WI38 (cell line): ENCODE results near the gene WDR19.
"Not testable (repeated sequence)": the region's sequence is repeated elsewhere in the genome, so short reads cannot be mapped to it uniquely, and the experiment has no call there.

ENCODE experiments used
- H3K4me3 ChIP-seq: 2 replicates; pipeline ENCODE4 v1.5.1; 2011; ENCODE audit warnings: low read depth, mild to moderate bottlenecking, control low read depth, low read length
- CTCF ChIP-seq: IDR thresholded peaks from 2 replicates; pipeline ENCODE4 v1.5.1; 2012; ENCODE audit warnings: low read depth, mild to moderate bottlenecking, control low read depth, low read length

WDR19 gene

GRCh38 chr4:39181905-39182638, at the start of gene WDR19:
Gene WDR19, plus strand, starts transcription at chr4:39182529. Its CDS starts 29 bp downstream, at chr4:39182558.
- TF ChIP-seq CTCF = peak; percentile 31; the same call in 1 of the 2 replicates
- H3K4me3 ChIP-seq = peak within 1 kb of the TSS; percentile 78

DNA sequence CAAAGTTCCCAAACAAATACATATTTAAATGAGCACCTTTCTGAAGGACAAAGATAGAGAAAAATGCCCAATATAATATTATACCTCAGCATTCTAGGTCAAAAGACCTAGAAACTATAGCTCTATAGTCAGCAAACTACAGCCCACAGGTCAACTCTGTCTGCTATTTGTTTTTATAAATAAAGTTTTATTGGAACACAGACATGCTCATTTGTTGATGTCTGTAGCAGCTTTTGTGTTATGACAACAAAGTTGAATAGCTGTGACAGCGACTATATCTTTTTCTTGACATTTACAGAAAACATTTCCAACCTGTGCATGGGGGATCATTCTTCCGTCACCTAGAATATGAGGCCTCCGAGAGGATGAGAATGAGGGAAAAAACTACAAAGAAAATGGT, 48.7 kb upstream of the WDR19 start:
- no peak overlapping the region for H3K4me3 ChIP-seq
- TF ChIP-seq CTCF = no peak

DNA sequence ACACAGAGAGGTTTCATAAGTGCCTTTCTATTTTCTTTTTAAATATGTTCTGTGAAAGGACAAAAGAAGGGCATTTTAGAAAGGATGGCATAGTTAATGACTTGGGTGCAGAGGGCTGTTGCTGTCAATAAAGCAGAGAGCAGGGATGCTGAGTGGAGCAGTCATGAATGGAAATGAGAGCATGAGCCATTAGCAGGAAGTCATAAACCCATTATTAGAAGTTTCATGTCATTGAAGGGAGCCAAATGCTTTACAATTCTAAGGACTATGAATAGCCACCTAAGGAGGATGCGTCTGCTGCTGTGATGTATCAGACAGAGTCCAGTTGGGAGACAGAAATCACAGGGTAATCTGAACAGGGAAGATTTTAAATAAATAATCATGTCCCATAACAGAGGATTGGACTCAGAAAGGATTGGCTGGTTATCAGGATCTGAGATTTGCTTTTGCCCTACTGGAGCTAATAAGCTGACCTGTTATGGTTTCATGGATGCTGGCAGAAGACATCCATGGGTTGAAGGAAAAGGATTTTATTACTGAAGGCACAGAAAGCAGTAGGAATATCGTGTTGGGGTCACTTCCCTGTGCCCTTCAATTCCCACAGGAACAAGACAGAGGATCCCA, 47.5 kb upstream of the WDR19 start:
- TF ChIP-seq CTCF = no peak
- no peak overlapping the region for H3K4me3 ChIP-seq

DNA sequence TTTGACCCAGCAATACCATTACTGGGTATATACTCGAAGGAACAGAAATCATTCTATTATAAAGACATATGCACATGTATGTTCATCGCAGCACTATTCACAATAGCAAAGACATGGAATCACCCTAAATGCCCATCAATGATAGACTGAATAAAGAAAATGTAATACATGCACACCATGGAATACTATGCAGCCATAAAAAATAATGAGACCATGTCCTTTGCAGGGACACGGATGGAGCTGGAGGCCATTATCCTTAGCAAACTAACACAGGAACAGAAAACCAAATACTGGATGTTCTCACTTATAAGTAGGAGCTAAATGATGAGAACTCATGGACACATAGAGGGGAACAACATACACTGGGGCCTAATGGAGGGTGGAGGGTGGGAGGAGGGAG, 44.1 kb upstream of the WDR19 start:
- H3K4me3 ChIP-seq = not testable (repeated sequence)

GRCh38 chr4:39146211-39146610, 36.1 kb upstream of the WDR19 start:
- no peak overlapping the region for H3K4me3 ChIP-seq
- no peak for TF ChIP-seq CTCF

- H3K4me3 ChIP-seq = no peak overlapping the region
- TF ChIP-seq CTCF = no peak
Measured at GRCh38 chr4:39154009-39154408, 28.3 kb upstream of the WDR19 start.

DNA sequence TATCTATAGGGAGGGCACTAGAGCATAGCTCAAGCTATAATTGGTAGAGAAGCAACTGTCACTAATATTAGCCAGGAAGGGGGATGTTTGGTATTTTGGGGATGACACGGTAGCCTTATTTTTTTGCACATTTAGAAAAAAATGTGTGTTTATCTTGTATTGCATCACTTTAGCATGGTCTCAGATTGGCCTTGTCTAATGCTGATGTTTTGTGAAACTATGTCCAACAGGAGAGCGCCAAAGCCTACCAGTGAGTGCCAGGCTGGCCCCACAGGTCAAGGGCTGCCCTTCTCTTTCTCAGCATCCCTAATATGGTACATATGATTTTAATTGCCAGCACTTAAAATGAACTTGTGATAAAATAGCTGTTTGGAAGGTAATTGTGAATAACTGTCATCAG, 24.8 kb upstream of the WDR19 start:
- no peak overlapping the region for H3K4me3 ChIP-seq
- TF ChIP-seq CTCF = no peak
